ENCODE data around the gene ST7L.

ST7L gene

GRCh38 chr1:112477550-112477949 lies 141.4 kb downstream of the ST7L start:
- no peak overlapping the region for H3K4me3 ChIP-seq (replicated peaks; ENCODE audit: low read depth, low read length)
- TF ChIP-seq, protein P1, sequence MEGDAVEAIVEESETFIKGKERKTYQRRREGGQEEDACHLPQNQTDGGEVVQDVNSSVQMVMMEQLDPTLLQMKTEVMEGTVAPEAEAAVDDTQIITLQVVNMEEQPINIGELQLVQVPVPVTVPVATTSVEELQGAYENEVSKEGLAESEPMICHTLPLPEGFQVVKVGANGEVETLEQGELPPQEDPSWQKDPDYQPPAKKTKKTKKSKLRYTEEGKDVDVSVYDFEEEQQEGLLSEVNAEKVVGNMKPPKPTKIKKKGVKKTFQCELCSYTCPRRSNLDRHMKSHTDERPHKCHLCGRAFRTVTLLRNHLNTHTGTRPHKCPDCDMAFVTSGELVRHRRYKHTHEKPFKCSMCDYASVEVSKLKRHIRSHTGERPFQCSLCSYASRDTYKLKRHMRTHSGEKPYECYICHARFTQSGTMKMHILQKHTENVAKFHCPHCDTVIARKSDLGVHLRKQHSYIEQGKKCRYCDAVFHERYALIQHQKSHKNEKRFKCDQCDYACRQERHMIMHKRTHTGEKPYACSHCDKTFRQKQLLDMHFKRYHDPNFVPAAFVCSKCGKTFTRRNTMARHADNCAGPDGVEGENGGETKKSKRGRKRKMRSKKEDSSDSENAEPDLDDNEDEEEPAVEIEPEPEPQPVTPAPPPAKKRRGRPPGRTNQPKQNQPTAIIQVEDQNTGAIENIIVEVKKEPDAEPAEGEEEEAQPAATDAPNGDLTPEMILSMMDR (IDR thresholded peaks at IDR 0.05; ENCODE audit: low read depth, low read length, missing control alignments): no peak
- DNase-seq (ENCODE audit: extremely low read depth, low read depth): no peak
